Measurements from ENCODE around the gene PRR16. TPM values are rescaled to one million over a fixed set of nuclear protein-coding genes. Genes with fewer than 3 reads are reported as not detected.
A peak's percentile ranks its signal among the peaks of the same experiment; 100 is the strongest.

The PRR16 gene

DNA sequence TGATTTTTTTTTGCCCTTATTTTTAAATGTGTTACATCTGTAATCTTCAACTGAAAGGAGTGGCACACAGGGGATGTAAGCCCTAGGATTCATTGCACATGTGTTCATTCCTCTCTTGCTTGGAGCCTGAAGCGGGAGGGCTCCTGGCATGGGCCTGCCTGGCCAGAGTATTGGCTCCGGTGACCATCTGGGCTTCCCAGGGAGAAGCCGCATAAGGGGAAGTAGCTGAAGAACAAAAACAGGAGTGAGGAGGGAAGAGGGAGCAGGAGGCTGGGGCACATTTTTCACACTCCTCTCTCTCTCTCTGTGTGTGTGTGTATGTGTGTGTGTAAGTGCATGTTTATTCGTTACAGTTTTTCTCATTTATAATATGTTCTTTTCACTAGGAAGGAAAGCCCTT is 269.9 kb downstream of the PRR16 start:
- Histone ChIP-seq H3K36me3 (ENCODE audit: control insufficient read depth, insufficient read depth, low read length) (no peaks in the 10 kb centered on the region), H2AK5ac (ENCODE audit: low read length) (no peak overlapping the region), H4K8ac (ENCODE audit: low read depth, low read length) (no peak overlapping the region), H3K79me2 (ENCODE audit: control insufficient read depth, insufficient read depth, low read length) (no peaks in the 10 kb centered on the region), H4K5ac (ENCODE audit: low read length) (no peak overlapping the region), H2BK15ac (replicated peaks; ENCODE audit: low read depth) (no peak overlapping the region), H3K79me1 (ENCODE audit: low read length) (no peaks in the 10 kb centered on the region), H2BK120ac (ENCODE audit: low read depth, low read length) (no peak overlapping the region), H3K4me2 (ENCODE audit: low read length) (no peak overlapping the region), H3K27ac (ENCODE audit: low read depth, low read length) (no peak overlapping the region), H3K9ac (ENCODE audit: low read length) (no peak overlapping the region), H3K4me1 (ENCODE audit: control insufficient read depth, low read depth, low read length) (no peaks in the 10 kb centered on the region), H3K23ac (ENCODE audit: low read length) (no peak overlapping the region), H3K27me3 (ENCODE audit: insufficient read depth, low read length, poor library complexity) (no peaks in the 10 kb centered on the region), H3K4ac (ENCODE audit: low read depth, low read length) (no peak overlapping the region), H3K4me3 (ENCODE audit: low read length) (no peak overlapping the region), H3K56ac (ENCODE audit: low read length) (no peak overlapping the region), H2BK5ac (ENCODE audit: low read length) (no peak overlapping the region), H3K18ac (ENCODE audit: low read length) (no peak overlapping the region)
- no CpG with 5 or more reads among the region's 4 CpGs for WGBS (ENCODE audit: extremely low coverage, insufficient coverage, low lambda C conversion rate)
- DNase-seq, result peak; percentile 58

DNA sequence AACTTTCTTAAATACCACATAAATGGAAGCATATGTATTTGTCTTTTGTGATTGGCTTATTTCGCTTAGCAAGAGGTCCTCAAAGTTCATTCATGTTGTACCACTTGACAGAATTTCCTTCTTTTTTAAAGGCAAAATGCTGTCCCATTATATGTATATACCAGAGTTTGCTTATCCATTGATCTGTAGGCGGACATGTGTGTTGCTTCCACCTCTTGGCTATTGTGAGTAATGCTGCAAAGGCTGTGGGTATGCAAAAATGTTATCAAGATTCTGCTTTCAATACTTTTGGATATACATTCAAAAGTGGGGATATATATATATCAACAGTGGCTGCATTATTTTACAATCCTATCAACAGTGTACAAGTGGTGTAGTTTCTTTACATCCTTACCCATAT is 271.0 kb downstream of the PRR16 start:
- Histone ChIP-seq H3K23ac (ENCODE audit: low read length) (no peak overlapping the region), H3K4ac (ENCODE audit: low read depth, low read length) (no peak overlapping the region), H4K5ac (ENCODE audit: low read length) (no peak overlapping the region), H2AK5ac (ENCODE audit: low read length) (no peak overlapping the region), H2BK5ac (ENCODE audit: low read length) (no peak overlapping the region), H4K8ac (ENCODE audit: low read depth, low read length) (no peak overlapping the region), H3K27ac (ENCODE audit: low read depth, low read length) (no peak overlapping the region), H3K79me1 (ENCODE audit: low read length) (no peaks in the 10 kb centered on the region), H3K9ac (ENCODE audit: low read length) (no peak overlapping the region), H3K18ac (ENCODE audit: low read length) (no peak overlapping the region), H3K27me3 (ENCODE audit: insufficient read depth, low read length, poor library complexity) (no peaks in the 10 kb centered on the region), H3K56ac (ENCODE audit: low read length) (no peak overlapping the region), H2BK15ac (replicated peaks; ENCODE audit: low read depth) (no peak overlapping the region), H3K4me1 (ENCODE audit: control insufficient read depth, low read depth, low read length) (no peaks in the 10 kb centered on the region), H3K36me3 (ENCODE audit: control insufficient read depth, insufficient read depth, low read length) (no peaks in the 10 kb centered on the region), H3K4me3 (ENCODE audit: low read length) (no peak overlapping the region), H3K4me2 (ENCODE audit: low read length) (no peak overlapping the region), H3K79me2 (ENCODE audit: control insufficient read depth, insufficient read depth, low read length) (no peaks in the 10 kb centered on the region), H2BK120ac (ENCODE audit: low read depth, low read length) (no peak overlapping the region)
- DNase-seq, result peak; percentile 40
- WGBS (ENCODE audit: extremely low coverage, insufficient coverage, low lambda C conversion rate), result no CpG with 5 or more reads among the region's 2 CpGs

Small RNAs within 50 kb of the gene (small RNA-seq; reads per million reads assigned to genes)
- gene PRELID3BP8 (ENCODE audit: insufficient read depth) (not detected), gene RNU4-69P (ENCODE audit: insufficient read depth) (not detected)

All from mesendoderm (in vitro differentiated cells).